Suppressor macrophage treated with lipopolysaccharide for 1 hour (primary cell): Measurements from ENCODE around the gene SART1.
A peak's percentile ranks its signal among the peaks of the same experiment; 100 is the strongest.
"Not testable (repeated sequence)": the region's sequence is repeated elsewhere in the genome, so short reads cannot be mapped to it uniquely, and the experiment has no call there.

Experiments used
- DNase-seq, 3 donors: peaks; one replicate each; pipeline ENCODE4 v3.0.0-alpha.2; 2020 to 2022

The SART1 gene

GRCh38 chr11:66001942-66002647 is 40.6 kb downstream of the SART1 start, which contains the start of the genes BANF1 and EIF1AD:
Gene BANF1, plus strand, starts transcription at chr11:66002503. Its CDS starts 748 bp downstream, at chr11:66003251.
Gene EIF1AD, minus strand, starts transcription at chr11:66002157. Its CDS starts 1,768 bp downstream, at chr11:66000389.
- DNase-seq: peak; percentile 96 to 98 (median 96)

GRCh38 chr11:66002648-66003225 is 41.2 kb downstream of the SART1 start:
- DNase-seq: peak in 1 of 3 donors; percentile 86

- DNase-seq: no peak
Observed at GRCh38 chr11:66003291-66003690, 41.8 kb downstream of the SART1 start.

- no peak for DNase-seq
Observed at GRCh38 chr11:66004186-66004585, 42.7 kb downstream of the SART1 start.

GRCh38 chr11:66006134-66006890 is 44.8 kb downstream of the SART1 start:
- no peak for DNase-seq

- no peak for DNase-seq
Observed at GRCh38 chr11:66006891-66007176, 45.3 kb downstream of the SART1 start.

- no peak for DNase-seq
Observed at GRCh38 chr11:66007201-66007634, 45.7 kb downstream of the SART1 start.

- no peak for DNase-seq
Observed at GRCh38 chr11:66008095-66008467, 46.5 kb downstream of the SART1 start.

- DNase-seq: peak; percentile 29 to 37 (median 37)
Observed at GRCh38 chr11:66008468-66009101, 47.1 kb downstream of the SART1 start.

- DNase-seq: not testable (repeated sequence)
Observed at GRCh38 chr11:66010036-66010435, 48.5 kb downstream of the SART1 start.

- peak in 1 of 3 donors; percentile 18 for DNase-seq
Observed at GRCh38 chr11:66011239-66011784, 49.8 kb downstream of the SART1 start.

GRCh38 chr11:66011785-66012303 is 50.3 kb downstream of the SART1 start, which contains the start of gene CST6:
Gene CST6, plus strand, starts transcription at chr11:66012008. Its CDS starts 37 bp downstream, at chr11:66012045.
- DNase-seq: no peak

- no peak for DNase-seq
Observed at GRCh38 chr11:66012371-66012945, 50.9 kb downstream of the SART1 start.

GRCh38 chr11:66012946-66013761 is 51.6 kb downstream of the SART1 start:
- DNase-seq: peak; percentile 90 to 91 (median 90)

GRCh38 chr11:66013762-66014100 is 52.2 kb downstream of the SART1 start:
- DNase-seq: no peak

GRCh38 chr11:66014804-66015453 is 53.4 kb downstream of the SART1 start:
- peak in 1 of 3 donors; percentile 16 for DNase-seq

GRCh38 chr11:66015454-66015881 is 53.9 kb downstream of the SART1 start:
- peak in 1 of 3 donors; percentile 5 for DNase-seq

GRCh38 chr11:66015936-66016792 is 54.6 kb downstream of the SART1 start:
- DNase-seq: peak in 1 of 3 donors; percentile 15

GRCh38 chr11:66016793-66017177 is 55.3 kb downstream of the SART1 start:
- DNase-seq: peak in 1 of 3 donors; percentile 8

- DNase-seq: no peak
Observed at GRCh38 chr11:66017321-66017720, 55.8 kb downstream of the SART1 start.
